Stimulated activated CD4-positive, alpha-beta T cell treated with anti-CD3 and anti-CD28 coated beads, Interleukin-15, amount 100 ng/mL, for 1 hour (primary cell): ENCODE data around the gene LMAN1L.

Experiments
- DNase-seq, 2 donors: peaks; one replicate each; pipeline ENCODE4 v3.0.0-alpha.2; 2020; ENCODE audit warnings: low read depth in 1 of 2, low spot score in 1 of 2

The LMAN1L gene

GRCh38 chr15:74812533-74812932, at the start of gene LMAN1L:
LMAN1L (plus strand) TSS chr15:74812835; CDS start chr15:74812855, 20 bp downstream.
- DNase-seq: no peak

- no peak for DNase-seq
Measured at GRCh38 chr15:74763416-74763815, 49.2 kb upstream of the LMAN1L start.

- no peak for DNase-seq
Measured at GRCh38 chr15:74767167-74768098, 45.2 kb upstream of the LMAN1L start.

- no peak for DNase-seq
Measured at GRCh38 chr15:74768099-74768770, 44.4 kb upstream of the LMAN1L start.

GRCh38 chr15:74768771-74769342, 43.8 kb upstream of the LMAN1L start:
- peak in 1 of 2 donors; percentile 53 for DNase-seq

GRCh38 chr15:74769463-74770025, 43.1 kb upstream of the LMAN1L start:
- DNase-seq: no peak

GRCh38 chr15:74770211-74770903, 42.3 kb upstream of the LMAN1L start:
- no peak for DNase-seq

- no peak for DNase-seq
Measured at GRCh38 chr15:74773329-74773728, 39.3 kb upstream of the LMAN1L start.

GRCh38 chr15:74773731-74774252, 38.8 kb upstream of the LMAN1L start:
- DNase-seq: no peak

- no peak for DNase-seq
Measured at GRCh38 chr15:74775132-74775562, 37.5 kb upstream of the LMAN1L start.

- DNase-seq: no peak
Measured at GRCh38 chr15:74775894-74776293, 36.7 kb upstream of the LMAN1L start.

- DNase-seq: no peak
Measured at GRCh38 chr15:74776821-74777768, 35.5 kb upstream of the LMAN1L start.

GRCh38 chr15:74777769-74778598, 34.7 kb upstream of the LMAN1L start:
- DNase-seq: no peak

- DNase-seq: no peak
Measured at GRCh38 chr15:74778599-74778970, 34.0 kb upstream of the LMAN1L start.

GRCh38 chr15:74779162-74779648, 33.4 kb upstream of the LMAN1L start:
- no peak for DNase-seq

GRCh38 chr15:74780523-74781430, 31.9 kb upstream of the LMAN1L start:
- no peak for DNase-seq

GRCh38 chr15:74781431-74782258, 31.0 kb upstream of the LMAN1L start, which contains the start of gene CSK:
CSK (plus strand) TSS chr15:74782080; CDS start chr15:74798298, 16,218 bp downstream.
- peak; percentile 67 to 73 for DNase-seq
